Osteoblast (primary cell): Measurements from ENCODE around the gene TARS1. TPM values are rescaled to one million over a fixed set of nuclear protein-coding genes. Genes with fewer than 3 reads are reported as not detected.

Experiments
- DNase-seq: peaks from one replicate; pipeline ENCODE4 v3.0.0; 2011; ENCODE audit warnings: low spot score, mixed read lengths; ENCODE audit not compliant: insufficient read length; ENCODE audit errors: missing footprints
- H2AFZ ChIP-seq: 2 replicates; pipeline ENCODE4 v1.6.0; 2011; ENCODE audit warnings: mild to moderate bottlenecking, low read length
- H3K27ac ChIP-seq: 2 replicates; pipeline ENCODE4 v1.5.1; 2011; ENCODE audit warnings: mild to moderate bottlenecking, low read depth, low read length, moderate library complexity
- H3K27me3 ChIP-seq: 2 replicates; pipeline ENCODE4 v1.6.0; 2012; ENCODE audit warnings: mild to moderate bottlenecking, control low read depth, inconsistent platforms, low read length, moderate library complexity; ENCODE audit not compliant: insufficient read depth
- H3K36me3 ChIP-seq: 2 replicates; pipeline ENCODE4 v1.5.1; 2011; ENCODE audit warnings: mild to moderate bottlenecking, low read length, control low read depth, moderate library complexity; ENCODE audit not compliant: insufficient read depth
- H3K4me1 ChIP-seq: 2 replicates; pipeline ENCODE4 v1.5.1; 2011; ENCODE audit warnings: mild to moderate bottlenecking, low read length, control low read depth, moderate library complexity; ENCODE audit not compliant: insufficient read depth
- H3K4me2 ChIP-seq: 2 replicates; pipeline ENCODE4 v1.6.0; 2011; ENCODE audit warnings: mild to moderate bottlenecking, low read length; ENCODE audit not compliant: insufficient read depth
- H3K4me3 ChIP-seq: fragments of 200-600 bp; sonication (generic); 3 replicates; pipeline ENCODE4 v1.5.1; 2012; ENCODE audit warnings: mild to moderate bottlenecking, low read length, inconsistent platforms; ENCODE audit not compliant: insufficient read depth
- H3K79me2 ChIP-seq: 2 replicates; pipeline ENCODE4 v1.6.0; 2012; ENCODE audit warnings: mild to moderate bottlenecking, low read length, control low read depth, inconsistent platforms; ENCODE audit not compliant: insufficient read depth
- H3K9me3 ChIP-seq: 2 replicates; pipeline ENCODE4 v1.5.1; 2011; ENCODE audit warnings: low read depth, low read length, control low read depth
- H4K20me1 ChIP-seq: 2 replicates; pipeline ENCODE4 v1.6.0; 2012; ENCODE audit warnings: mild to moderate bottlenecking, low read length, control low read depth; ENCODE audit not compliant: insufficient read depth
- CTCF ChIP-seq: IDR thresholded peaks from 2 replicates; pipeline ENCODE4 v1.5.1; 2011; ENCODE audit warnings: mild to moderate bottlenecking, low read depth, low read length, moderate library complexity; ENCODE audit errors: extremely low read depth
- total RNA-seq: library from RNA; depleted of rRNA; stranded (reverse); fragments of >200 nt; gene quantifications from 2 replicates; pipeline ENCODE4 v1.2.3, GENCODE V29; 2012

TARS1 gene
- total RNA-seq, 1 donor, result 353 TPM

GRCh38 chr5:33411498-33411897 lies 29.3 kb upstream of the TARS1 start:
- H3K27me3 ChIP-seq, result no peaks in the 10 kb centered on the region
- no peaks in the 10 kb centered on the region for H3K79me2 ChIP-seq
- TF ChIP-seq CTCF, result no peak
- DNase-seq, result no peak
- no peak overlapping the region for H3K4me2 ChIP-seq
- no peaks in the 10 kb centered on the region for H4K20me1 ChIP-seq
- H3K4me1 ChIP-seq, result no peaks in the 10 kb centered on the region
- H3K36me3 ChIP-seq, result no peaks in the 10 kb centered on the region
- no peak overlapping the region for H3K27ac ChIP-seq
- no peak overlapping the region for H2AFZ ChIP-seq
- no peak overlapping the region for H3K4me3 ChIP-seq
- no peaks in the 10 kb centered on the region for H3K9me3 ChIP-seq

GRCh38 chr5:33415811-33416354 lies 24.9 kb upstream of the TARS1 start:
- H4K20me1 ChIP-seq, result no peaks in the 10 kb centered on the region
- H3K36me3 ChIP-seq, result no peaks in the 10 kb centered on the region
- no peaks in the 10 kb centered on the region for H3K79me2 ChIP-seq
- no peak overlapping the region for H3K4me2 ChIP-seq
- no peak overlapping the region for H2AFZ ChIP-seq
- no peaks in the 10 kb centered on the region for H3K9me3 ChIP-seq
- TF ChIP-seq CTCF, result no peak
- H3K4me1 ChIP-seq, result no peaks in the 10 kb centered on the region
- no peak overlapping the region for H3K27ac ChIP-seq
- no peaks in the 10 kb centered on the region for H3K27me3 ChIP-seq
- no peak overlapping the region for H3K4me3 ChIP-seq
- DNase-seq, result no peak

GRCh38 chr5:33417632-33418031 lies 23.1 kb upstream of the TARS1 start:
- Histone ChIP-seq H3K4me2 (no peak overlapping the region), H4K20me1 (no peaks in the 10 kb centered on the region), H3K4me3 (no peak overlapping the region), H3K9me3 (no peaks in the 10 kb centered on the region), H3K79me2 (no peaks in the 10 kb centered on the region), H3K27me3 (no peaks in the 10 kb centered on the region), H2AFZ (no peak overlapping the region), H3K27ac (peak overlapping the region; percentile 7), H3K36me3 (no peaks in the 10 kb centered on the region), H3K4me1 (no peaks in the 10 kb centered on the region)
- peak; percentile 27 for DNase-seq
- TF ChIP-seq CTCF, result no peak

GRCh38 chr5:33420946-33421345 lies 19.8 kb upstream of the TARS1 start:
- Histone ChIP-seq H3K9me3 (no peaks in the 10 kb centered on the region), H4K20me1 (no peaks in the 10 kb centered on the region), H3K4me2 (no peak overlapping the region), H3K4me3 (no peak overlapping the region), H3K27ac (no peak overlapping the region), H3K27me3 (no peaks in the 10 kb centered on the region), H3K4me1 (no peaks in the 10 kb centered on the region), H3K36me3 (no peaks in the 10 kb centered on the region), H2AFZ (no peak overlapping the region), H3K79me2 (no peaks in the 10 kb centered on the region)
- no peak for TF ChIP-seq CTCF
- DNase-seq, result no peak
